Uterus (tissue), 4 donors: ENCODE data around the gene NAA15. TPM values are rescaled to one million over a fixed set of nuclear protein-coding genes. Genes with fewer than 3 reads are reported as not detected.
A peak's percentile ranks its signal among the peaks of the same experiment; 100 is the strongest.

Experiments
- DNase-seq, 2 donors: peaks; one replicate each; pipeline ENCODE4 v3.0.0-alpha.2; 2019 to 2020
- H3K27ac ChIP-seq, 2 donors: fragments of 200-600 bp; sonication (generic); 1 replicate in 1 of 2; 2 replicates in 1 of 2; pipeline ENCODE4 v1.5.1; 2016 to 2018
- H3K27me3 ChIP-seq, 2 donors: fragments of 200-600 bp; sonication (generic); one replicate each; pipeline ENCODE4 v1.5.1; 2018 to 2019; ENCODE audit warnings: control low read depth in 1 of 2
- H3K36me3 ChIP-seq, 2 donors: fragments of 200-600 bp; sonication (generic); one replicate each; pipeline ENCODE4 v1.5.1; 2019; ENCODE audit warnings: control low read depth in 1 of 2
- H3K4me1 ChIP-seq, 2 donors: fragments of 200-600 bp; sonication (generic); one replicate each; pipeline ENCODE4 v1.5.1; 2018 to 2019; ENCODE audit warnings: control low read depth in 1 of 2
- H3K4me3 ChIP-seq, 2 donors: fragments of 200-600 bp; sonication (generic); 1 replicate in 1 of 2; 2 replicates in 1 of 2; pipeline ENCODE4 v1.5.1; 2018 to 2019; ENCODE audit warnings: mild to moderate bottlenecking in 1 of 2
- H3K9me3 ChIP-seq, 2 donors: fragments of 200-600 bp; sonication (generic); one replicate each; pipeline ENCODE4 v1.5.1; 2019; ENCODE audit warnings: control low read depth in 1 of 2
- POLR2A ChIP-seq, 2 donors: fragments of 450-650 bp; IDR thresholded peaks; one replicate each; pipeline ENCODE4 v1.6.1; 2016; ENCODE audit warnings: antibody characterized with exemption in 2 of 2, mild to moderate bottlenecking in 1 of 2, moderate library complexity in 1 of 2
- intact Hi-C: fragments of 100-400 bp; cut with DNase I; formaldehyde crosslinking; loops from one replicate; pipeline ENCODE4 v1.15.1; 2023; ENCODE audit warnings: low total_unique reads
- total RNA-seq, 4 donors: library from RNA; depleted of rRNA in 3 of 4; stranded (reverse); fragments of >200 nt in 3 of 4; gene quantifications; one replicate each; pipeline versions ENCODE4 v1.1.0 to v1.2.4, GENCODE V29; 2014 to 2023
- TF ChIP-seq, protein P1 (sequence below), 4 experiments: fragments of 200-600 bp in 2 of 4; fragments of 450-650 bp in 2 of 4; sonication (generic) in 2 of 4; IDR thresholded peaks; one replicate each; pipeline ENCODE4 v1.5.1; 2016 to 2019; ENCODE audit warnings: antibody characterized with exemption in 4 of 4, mild to moderate bottlenecking in 2 of 4, moderate library complexity in 1 of 4
- donor health status: DM: yes; HTN: yes; CAD: no.

The NAA15 gene
- total RNA-seq, 4 donors from 2014 or later = 47.1 to 75.1 (median 54.1) TPM

DNA sequence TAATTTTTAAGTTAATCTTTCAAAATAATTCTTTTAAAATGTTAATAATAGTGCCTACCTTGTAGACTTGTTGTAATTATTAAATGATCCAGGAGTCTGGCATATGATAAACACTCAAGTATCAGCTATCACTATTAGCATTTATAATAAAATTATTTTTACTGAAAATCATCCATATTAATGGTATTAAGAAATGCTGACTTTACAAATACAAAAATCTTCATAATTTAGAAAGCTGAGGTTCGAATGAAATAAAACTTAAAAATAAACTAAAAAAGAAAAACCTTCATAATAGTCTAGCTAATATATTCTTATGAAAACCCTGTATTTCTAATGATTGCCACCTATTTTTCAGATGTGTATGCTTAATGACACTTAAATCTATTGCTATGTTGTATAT lies 26.5 kb upstream of the NAA15 start:
- no peak overlapping the region for H3K27ac ChIP-seq
- H3K27me3 ChIP-seq = no peaks in the 10 kb centered on the region
- intact Hi-C loops = no loop called here
- no peaks in the 10 kb centered on the region for H3K36me3 ChIP-seq
- H3K9me3 ChIP-seq = no peaks in the 10 kb centered on the region
- DNase-seq = no peak
- TF ChIP-seq, protein P1, sequence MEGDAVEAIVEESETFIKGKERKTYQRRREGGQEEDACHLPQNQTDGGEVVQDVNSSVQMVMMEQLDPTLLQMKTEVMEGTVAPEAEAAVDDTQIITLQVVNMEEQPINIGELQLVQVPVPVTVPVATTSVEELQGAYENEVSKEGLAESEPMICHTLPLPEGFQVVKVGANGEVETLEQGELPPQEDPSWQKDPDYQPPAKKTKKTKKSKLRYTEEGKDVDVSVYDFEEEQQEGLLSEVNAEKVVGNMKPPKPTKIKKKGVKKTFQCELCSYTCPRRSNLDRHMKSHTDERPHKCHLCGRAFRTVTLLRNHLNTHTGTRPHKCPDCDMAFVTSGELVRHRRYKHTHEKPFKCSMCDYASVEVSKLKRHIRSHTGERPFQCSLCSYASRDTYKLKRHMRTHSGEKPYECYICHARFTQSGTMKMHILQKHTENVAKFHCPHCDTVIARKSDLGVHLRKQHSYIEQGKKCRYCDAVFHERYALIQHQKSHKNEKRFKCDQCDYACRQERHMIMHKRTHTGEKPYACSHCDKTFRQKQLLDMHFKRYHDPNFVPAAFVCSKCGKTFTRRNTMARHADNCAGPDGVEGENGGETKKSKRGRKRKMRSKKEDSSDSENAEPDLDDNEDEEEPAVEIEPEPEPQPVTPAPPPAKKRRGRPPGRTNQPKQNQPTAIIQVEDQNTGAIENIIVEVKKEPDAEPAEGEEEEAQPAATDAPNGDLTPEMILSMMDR (IDR thresholded peaks at IDR 0.05) = no peak
- no peak for TF ChIP-seq POLR2A (IDR thresholded peaks at IDR 0.05)
- no peak overlapping the region for H3K4me3 ChIP-seq
- no peaks in the 10 kb centered on the region for H3K4me1 ChIP-seq

DNA sequence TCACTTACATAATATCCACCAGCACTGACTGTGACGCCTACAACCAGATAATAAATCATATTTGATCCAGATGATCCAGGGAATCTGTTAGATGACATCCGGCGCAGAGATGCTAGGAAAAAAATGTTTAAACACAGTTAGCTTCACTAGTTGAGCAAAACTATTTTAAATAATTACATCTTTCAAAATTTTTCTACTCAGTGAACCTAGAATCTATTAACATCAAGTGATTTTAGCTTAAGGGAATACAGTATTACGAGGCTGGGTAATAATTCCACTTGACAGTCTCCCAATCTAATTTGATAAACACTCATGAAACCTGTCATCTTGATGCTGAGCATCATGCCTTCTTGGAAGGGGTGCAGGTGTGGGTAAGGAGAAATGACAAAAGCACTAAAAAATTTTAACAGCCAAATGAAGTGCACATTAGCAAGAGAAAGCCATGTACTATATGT lies 26.0 kb upstream of the NAA15 start:
- Histone ChIP-seq H3K27ac (no peak overlapping the region), H3K4me1 (no peaks in the 10 kb centered on the region), H3K36me3 (no peaks in the 10 kb centered on the region), H3K4me3 (no peak overlapping the region), H3K9me3 (no peaks in the 10 kb centered on the region), H3K27me3 (no peaks in the 10 kb centered on the region)
- TF ChIP-seq, protein P1 (IDR thresholded peaks at IDR 0.05) = no peak
- no peak for TF ChIP-seq POLR2A (IDR thresholded peaks at IDR 0.05)
- no peak for DNase-seq
- intact Hi-C loops = no loop called here

DNA sequence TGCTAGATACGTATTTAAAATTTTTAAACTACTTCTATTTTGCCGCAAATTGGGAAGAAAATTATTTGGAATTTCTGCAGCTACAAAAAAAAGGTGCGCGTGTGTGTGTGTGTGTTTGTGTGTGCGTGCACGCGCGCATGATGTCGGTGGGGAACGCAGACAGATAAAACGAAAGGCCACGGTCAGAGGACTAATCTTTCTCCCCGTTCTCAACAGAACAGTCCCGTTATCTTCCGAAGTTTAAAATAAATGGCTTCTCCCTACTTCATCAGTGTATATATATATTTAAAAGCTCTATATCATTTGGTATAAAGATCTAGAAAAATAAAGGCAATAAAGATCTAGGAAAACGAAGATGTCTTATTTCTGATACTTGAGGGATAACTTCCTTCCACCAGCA lies 22.8 kb upstream of the NAA15 start:
- H3K36me3 ChIP-seq = no peaks in the 10 kb centered on the region
- no peak overlapping the region for H3K27ac ChIP-seq
- no peaks in the 10 kb centered on the region for H3K27me3 ChIP-seq
- no peaks in the 10 kb centered on the region for H3K4me1 ChIP-seq
- H3K4me3 ChIP-seq = peak overlapping the region in 1 of 2 donors; percentile 55
- H3K9me3 ChIP-seq = no peaks in the 10 kb centered on the region
- intact Hi-C loops = no loop called here
- TF ChIP-seq, protein P1 (IDR thresholded peaks at IDR 0.05) = no peak
- no peak for TF ChIP-seq POLR2A (IDR thresholded peaks at IDR 0.05)
- no peak for DNase-seq

DNA sequence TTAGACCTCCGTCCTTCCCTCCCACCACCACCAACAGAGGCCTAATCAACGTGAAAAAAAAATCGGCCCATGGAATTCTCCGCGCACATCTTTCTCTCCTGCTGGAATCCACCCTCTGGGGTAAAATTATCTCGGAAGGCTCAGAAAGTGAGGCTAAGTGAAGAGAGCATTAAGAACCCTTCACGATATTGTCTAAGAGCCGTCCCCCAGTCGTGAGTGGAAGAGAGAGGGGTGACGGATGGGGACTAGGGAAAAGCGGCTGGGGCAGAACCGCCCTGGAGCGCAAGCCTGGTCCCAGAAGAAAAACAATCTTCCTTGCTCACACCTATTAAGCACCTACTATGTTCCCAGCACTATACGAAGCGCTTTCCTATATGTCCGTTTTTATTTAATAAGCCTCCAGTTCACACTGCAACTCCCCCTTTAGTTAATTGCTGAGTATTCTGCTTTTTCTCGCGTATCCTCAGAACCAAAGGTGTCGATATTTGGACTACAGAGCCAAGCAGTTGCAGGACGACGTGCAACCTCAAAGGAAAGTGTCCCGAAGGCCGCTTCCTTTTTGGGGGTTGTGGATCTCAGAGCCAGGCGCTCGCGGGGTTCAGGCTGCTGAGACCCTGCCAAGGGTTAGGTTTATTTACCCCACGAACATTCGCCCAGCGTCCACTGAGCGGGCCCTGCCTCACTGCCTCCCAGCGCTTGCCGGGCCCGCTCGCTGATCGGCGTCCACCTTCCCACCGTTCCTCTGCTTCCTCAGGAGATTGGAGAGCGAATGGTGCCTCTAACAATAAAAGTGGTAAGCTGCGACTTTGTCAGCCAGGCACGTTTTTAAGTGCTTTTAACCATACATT lies 22.2 kb upstream of the NAA15 start:
- Histone ChIP-seq H3K9me3 (no peaks in the 10 kb centered on the region), H3K4me1 (no peaks in the 10 kb centered on the region), H3K27me3 (no peaks in the 10 kb centered on the region), H3K36me3 (no peaks in the 10 kb centered on the region), H3K4me3 (peak overlapping the region; percentile 47 to 55), H3K27ac (peak overlapping the region; percentile 32 to 67)
- DNase-seq = no peak
- TF ChIP-seq POLR2A (IDR thresholded peaks at IDR 0.05) = no peak
- TF ChIP-seq, protein P1 (IDR thresholded peaks at IDR 0.05) = no peak
- intact Hi-C loops = no loop called here
